ENCODE data around the gene MAPK10. TPM values are rescaled to one million over a fixed set of nuclear protein-coding genes. Genes with fewer than 3 reads are reported as not detected.

The MAPK10 gene
- total and polyA plus RNA-seq, 2 of the 8 experiments (the other 6 are each of a cell fraction or from before 2014, with no cell fraction given), result 2.5 to 3.1 TPM

DNA sequence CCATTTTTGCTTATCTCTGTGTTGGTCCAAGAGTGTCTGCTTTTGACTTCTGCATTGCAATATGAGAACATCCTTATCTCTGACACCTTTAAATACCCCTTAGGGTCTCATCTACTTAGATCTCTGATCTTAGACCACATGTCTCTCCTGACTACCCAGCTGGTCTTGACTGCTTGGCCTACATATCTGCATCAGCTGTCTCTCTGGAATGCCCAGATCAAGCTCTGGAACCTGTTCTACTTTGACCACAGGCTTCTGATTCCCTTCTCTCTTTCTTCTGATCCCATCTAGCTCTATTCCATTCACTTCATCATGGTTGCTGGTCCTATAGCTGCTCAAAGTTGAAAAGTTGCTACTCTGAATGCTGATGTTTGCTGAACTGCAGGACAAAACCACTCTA, 301.2 kb downstream of the MAPK10 start:
- H3K23ac ChIP-seq (ENCODE audit: insufficient read length), result no peak overlapping the region
- no peak overlapping the region for H4K91ac ChIP-seq (replicated peaks; ENCODE audit: insufficient read length, low read length)
- H3K23me2 ChIP-seq (ENCODE audit: low read depth, low read length), result no peaks in the 10 kb centered on the region
- no peaks in the 10 kb centered on the region for H4K20me1 ChIP-seq (replicated peaks in 1 of 2; ENCODE audit: control insufficient read depth in 1 of 2, insufficient read depth in 2 of 2, low read length in 2 of 2)
- H3K4me1 ChIP-seq (replicated peaks in 1 of 4; ENCODE audit: control insufficient read depth in 3 of 4, insufficient read depth in 4 of 4, low read length in 3 of 4), result no peaks in the 10 kb centered on the region
- ChIA-PET CTCF (ENCODE audit: partially characterized antibody) (interaction anchor here (1.4 to 1.8 kb wide), 3 partner anchors 13 to 165 kb away, joined by 3 to 8 read pairs (median 5); no protein-coding TSS in a partner anchor), POLR2A (ENCODE audit: partially characterized antibody) (no interaction called here)
- no peak overlapping the region for H2BK12ac ChIP-seq (ENCODE audit: low read depth, low read length)
- no peaks in the 10 kb centered on the region for H3K27me3 ChIP-seq (replicated peaks in 1 of 4; ENCODE audit: control insufficient read depth in 3 of 4, extremely low read depth in 1 of 4, insufficient read depth in 3 of 4, low read length in 3 of 4)
- no peaks in the 10 kb centered on the region for H3K79me1 ChIP-seq (ENCODE audit: low read depth, low read length)
- H3K14ac ChIP-seq (ENCODE audit: insufficient read length), result no peak overlapping the region
- no peak overlapping the region for H3K27ac ChIP-seq (ENCODE audit: low read depth, low read length)
- H3K18ac ChIP-seq (ENCODE audit: extremely low read depth, low read length), result no peak overlapping the region
- H3K9ac ChIP-seq (replicated peaks in 1 of 4; ENCODE audit: extremely low read depth in 1 of 4, low read depth in 3 of 4, low read length in 3 of 4), result no peak overlapping the region
- no peak overlapping the region for H3K56ac ChIP-seq (replicated peaks; ENCODE audit: insufficient read length, low read depth, low read length)
- no peak overlapping the region for H2AK5ac ChIP-seq (ENCODE audit: low read depth, low read length)
- no peak overlapping the region for H4K8ac ChIP-seq (ENCODE audit: extremely low read depth, insufficient read depth, low read length)
- H2BK20ac ChIP-seq (ENCODE audit: low read length), result no peak overlapping the region
- H3K4me2 ChIP-seq (ENCODE audit: insufficient read depth in 1 of 2, low read depth in 2 of 2, low read length in 2 of 2), result no peak overlapping the region
- H4K5ac ChIP-seq (ENCODE audit: insufficient read length, low read depth, low read length), result no peak overlapping the region
- H2AFZ ChIP-seq (ENCODE audit: low read length), result no peak overlapping the region
- H2BK120ac ChIP-seq (replicated peaks; ENCODE audit: low read depth, low read length), result no peak overlapping the region
- H3K9me3 ChIP-seq (ENCODE audit: insufficient read depth in 2 of 2, low read depth in 1 of 2, low read length in 1 of 2), result no peaks in the 10 kb centered on the region
- no peak overlapping the region for H3K4ac ChIP-seq (replicated peaks; ENCODE audit: insufficient read length, low read depth, low read length)
- no peak overlapping the region for H2BK15ac ChIP-seq (ENCODE audit: low read length)
- FAIRE-seq (no peak), DNase-seq (ENCODE audit: low read depth in 1 of 2, low spot score in 2 of 2) (no peak)
- no peak overlapping the region for H3K4me3 ChIP-seq (ENCODE audit: extremely low read depth in 1 of 4, insufficient read depth in 2 of 4, low read depth in 3 of 4, low read length in 4 of 4)
- H2BK5ac ChIP-seq (ENCODE audit: low read depth, low read length), result no peak overlapping the region
- H3K79me2 ChIP-seq (ENCODE audit: control insufficient read depth in 1 of 2, insufficient read depth in 2 of 2, low read length in 2 of 2), result no peaks in the 10 kb centered on the region
- no peaks in the 10 kb centered on the region for H3K36me3 ChIP-seq (ENCODE audit: control insufficient read depth in 2 of 4, insufficient read depth in 4 of 4, low read length in 3 of 4)
- TF ChIP-seq CEBPB (IDR thresholded peaks at IDR 0.05; ENCODE audit: low read depth, low read length) (no peak), BACH1 (IDR thresholded peaks at IDR 0.05; ENCODE audit: low read length) (no peak), CTBP2 (IDR thresholded peaks at IDR 0.05; ENCODE audit: borderline replicate concordance, insufficient read depth, insufficient read length, low read length) (no peak), RXRA (IDR thresholded peaks at IDR 0.05; ENCODE audit: insufficient read depth, low read depth, low read length) (no peak), RNF2 (IDR thresholded peaks at IDR 0.05; ENCODE audit: borderline replicate concordance, low read depth, low read length, missing control alignments, poor library complexity, severe bottlenecking) (no peak), JUN (IDR thresholded peaks at IDR 0.05; ENCODE audit: low read depth, low read length) (no peak), SIX5 (IDR thresholded peaks at IDR 0.05; ENCODE audit: low read depth, low read length) (no peak), SP1 (IDR thresholded peaks at IDR 0.05; ENCODE audit: low read depth, low read length) (no peak), RAD21 (IDR thresholded peaks at IDR 0.05 in 1 of 2, conservative IDR thresholded peaks at IDR 0.05 in 1 of 2; ENCODE audit: low read depth in 2 of 2, low read length in 2 of 2) (no peak), GTF2F1 (IDR thresholded peaks at IDR 0.05; ENCODE audit: borderline replicate concordance, low read depth, low read length) (no peak), TBP (IDR thresholded peaks at IDR 0.05; ENCODE audit: low read depth, low read length) (no peak), YY1 (IDR thresholded peaks at IDR 0.05; ENCODE audit: low read depth, low read length) (no peak), POLR2AphosphoS5 (IDR thresholded peaks at IDR 0.05; ENCODE audit: low read depth, low read length) (no peak)
- TF ChIP-seq, protein P1, sequence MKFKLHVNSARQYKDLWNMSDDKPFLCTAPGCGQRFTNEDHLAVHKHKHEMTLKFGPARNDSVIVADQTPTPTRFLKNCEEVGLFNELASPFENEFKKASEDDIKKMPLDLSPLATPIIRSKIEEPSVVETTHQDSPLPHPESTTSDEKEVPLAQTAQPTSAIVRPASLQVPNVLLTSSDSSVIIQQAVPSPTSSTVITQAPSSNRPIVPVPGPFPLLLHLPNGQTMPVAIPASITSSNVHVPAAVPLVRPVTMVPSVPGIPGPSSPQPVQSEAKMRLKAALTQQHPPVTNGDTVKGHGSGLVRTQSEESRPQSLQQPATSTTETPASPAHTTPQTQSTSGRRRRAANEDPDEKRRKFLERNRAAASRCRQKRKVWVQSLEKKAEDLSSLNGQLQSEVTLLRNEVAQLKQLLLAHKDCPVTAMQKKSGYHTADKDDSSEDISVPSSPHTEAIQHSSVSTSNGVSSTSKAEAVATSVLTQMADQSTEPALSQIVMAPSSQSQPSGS (IDR thresholded peaks at IDR 0.05; ENCODE audit: low read length), result no peak
